Fibroblast of villous mesenchyme (primary cell): ENCODE results near the gene BATF. TPM values are rescaled to one million over a fixed set of nuclear protein-coding genes. Genes with fewer than 3 reads are reported as not detected.

Experiments
- DNase-seq: peaks from one replicate; pipeline ENCODE4 v3.0.0-alpha.2; 2010; ENCODE audit warnings: low read depth
- H3K4me3 ChIP-seq: 2 replicates; pipeline ENCODE4 v1.5.1; 2011; ENCODE audit warnings: low read depth, mild to moderate bottlenecking, low read length
- total RNA-seq: library from RNA; depleted of rRNA; stranded (reverse); fragments of >200 nt; gene quantifications from 2 replicates; pipeline ENCODE4 v1.2.3, GENCODE V29; 2012
- TF ChIP-seq, protein P1 (sequence below): IDR thresholded peaks from 2 replicates; pipeline ENCODE4 v1.5.1; 2012; ENCODE audit warnings: low read depth, mild to moderate bottlenecking, low read length; ENCODE audit not compliant: insufficient read depth

The BATF gene
- total RNA-seq, 1 donor = not detected

DNA sequence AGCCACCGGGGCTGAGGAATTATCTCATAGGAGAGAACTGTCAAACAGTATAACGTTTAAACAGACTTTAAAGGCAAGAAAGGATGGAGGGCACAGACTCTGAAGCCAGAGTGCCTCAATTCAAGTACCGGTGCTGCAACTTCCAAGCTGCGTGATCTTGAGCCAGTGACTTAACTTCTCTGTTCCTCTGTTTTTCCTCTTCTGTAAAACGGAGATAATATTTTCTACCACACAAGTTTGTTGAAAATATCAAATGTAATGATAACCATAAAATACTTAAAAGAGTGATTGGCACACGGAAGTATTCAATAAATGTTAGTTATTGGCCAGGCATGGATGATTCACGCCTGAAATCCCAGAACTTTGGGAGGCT is 18.2 kb downstream of the BATF start:
- H3K4me3 ChIP-seq = no peak overlapping the region
- TF ChIP-seq, protein P1, sequence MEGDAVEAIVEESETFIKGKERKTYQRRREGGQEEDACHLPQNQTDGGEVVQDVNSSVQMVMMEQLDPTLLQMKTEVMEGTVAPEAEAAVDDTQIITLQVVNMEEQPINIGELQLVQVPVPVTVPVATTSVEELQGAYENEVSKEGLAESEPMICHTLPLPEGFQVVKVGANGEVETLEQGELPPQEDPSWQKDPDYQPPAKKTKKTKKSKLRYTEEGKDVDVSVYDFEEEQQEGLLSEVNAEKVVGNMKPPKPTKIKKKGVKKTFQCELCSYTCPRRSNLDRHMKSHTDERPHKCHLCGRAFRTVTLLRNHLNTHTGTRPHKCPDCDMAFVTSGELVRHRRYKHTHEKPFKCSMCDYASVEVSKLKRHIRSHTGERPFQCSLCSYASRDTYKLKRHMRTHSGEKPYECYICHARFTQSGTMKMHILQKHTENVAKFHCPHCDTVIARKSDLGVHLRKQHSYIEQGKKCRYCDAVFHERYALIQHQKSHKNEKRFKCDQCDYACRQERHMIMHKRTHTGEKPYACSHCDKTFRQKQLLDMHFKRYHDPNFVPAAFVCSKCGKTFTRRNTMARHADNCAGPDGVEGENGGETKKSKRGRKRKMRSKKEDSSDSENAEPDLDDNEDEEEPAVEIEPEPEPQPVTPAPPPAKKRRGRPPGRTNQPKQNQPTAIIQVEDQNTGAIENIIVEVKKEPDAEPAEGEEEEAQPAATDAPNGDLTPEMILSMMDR = no peak
- no peak for DNase-seq

DNA sequence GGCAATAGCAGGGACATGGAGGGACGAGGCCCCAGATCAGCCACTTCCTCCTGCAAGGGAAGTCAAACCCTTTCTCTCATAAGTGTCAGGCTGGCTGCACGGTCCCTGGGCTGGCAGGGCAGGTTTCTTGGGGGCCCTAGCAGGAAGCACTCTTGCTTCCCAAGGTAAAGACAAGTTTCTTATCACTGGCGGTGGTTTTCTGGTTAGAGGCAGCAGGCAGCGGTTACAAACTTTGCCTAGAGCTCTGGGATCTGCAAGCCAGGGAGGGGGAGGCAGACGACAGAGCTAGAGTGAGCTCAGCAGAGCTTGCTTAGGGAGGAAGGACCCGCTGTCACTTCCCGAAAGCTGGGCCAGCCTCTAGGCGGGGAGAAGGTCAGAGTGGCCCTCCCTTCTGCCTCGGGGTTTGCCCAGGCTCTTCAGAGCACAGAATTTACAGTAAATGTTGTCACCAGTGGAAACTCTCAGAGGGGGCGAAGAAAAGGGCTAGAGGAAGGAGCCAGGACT is 20.4 kb downstream of the BATF start:
- no peak overlapping the region for H3K4me3 ChIP-seq
- TF ChIP-seq, protein P1 = no peak
- DNase-seq = peak; percentile 74

DNA sequence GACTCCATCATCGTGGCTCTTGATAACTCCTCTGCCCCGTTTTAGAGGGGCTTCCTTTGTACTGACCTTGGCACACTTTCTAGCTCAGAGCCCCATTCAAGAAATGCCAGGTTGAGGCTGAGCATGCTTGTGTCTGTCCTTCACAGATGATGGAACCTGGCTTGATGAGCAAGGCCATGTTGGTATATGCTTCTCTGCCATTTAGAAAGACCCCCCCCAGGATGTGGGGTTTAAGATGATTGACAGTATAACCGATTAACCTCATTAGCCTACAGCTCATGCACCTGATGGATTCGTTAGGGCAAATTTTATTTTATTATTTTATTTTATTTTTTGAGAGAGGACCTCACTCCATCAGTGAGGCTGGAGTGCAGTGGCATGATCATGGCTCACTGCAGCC is 21.0 kb downstream of the BATF start:
- no peak for DNase-seq
- TF ChIP-seq, protein P1 = no peak
- no peak overlapping the region for H3K4me3 ChIP-seq

DNA sequence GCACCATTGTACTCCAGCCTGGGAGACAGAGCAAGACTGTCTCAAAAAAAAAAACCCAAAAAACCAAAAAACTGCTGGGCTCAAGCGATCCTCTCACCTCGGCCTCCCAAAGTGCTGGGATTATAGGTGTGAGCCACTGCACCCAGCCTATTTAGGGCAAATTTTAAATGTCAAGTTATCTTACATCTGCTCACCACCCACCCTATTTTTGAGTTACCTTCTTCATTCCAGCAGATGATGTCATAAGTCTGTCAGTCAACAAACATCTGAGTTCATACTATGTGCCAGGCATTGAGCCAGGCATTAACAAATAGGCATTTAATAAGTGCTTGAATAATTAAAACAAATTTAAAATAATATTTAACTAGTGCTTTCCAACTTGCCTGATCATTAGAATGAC is 21.5 kb downstream of the BATF start:
- DNase-seq = no peak
- TF ChIP-seq, protein P1 = no peak
- H3K4me3 ChIP-seq = no peak overlapping the region

DNA sequence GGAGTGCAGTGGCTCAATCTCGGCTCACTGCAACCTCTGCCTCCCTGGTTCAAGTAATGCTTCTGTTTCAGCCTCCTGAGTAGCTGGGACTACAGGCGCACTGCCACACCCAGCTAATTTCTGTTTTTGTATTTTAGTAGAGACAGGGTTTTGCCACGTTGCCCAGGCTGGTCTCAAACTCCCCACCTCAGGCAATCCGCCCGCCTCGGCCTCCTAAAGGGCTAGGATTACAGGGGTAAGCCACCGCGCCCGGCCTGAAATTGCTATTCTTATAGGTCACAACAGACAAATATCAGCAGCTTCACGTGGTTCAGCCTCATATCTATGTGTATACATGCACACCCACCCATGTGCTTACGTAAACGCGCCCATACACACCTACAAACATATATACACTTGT is 23.6 kb downstream of the BATF start:
- TF ChIP-seq, protein P1 = no peak
- DNase-seq = no peak
- no peak overlapping the region for H3K4me3 ChIP-seq

DNA sequence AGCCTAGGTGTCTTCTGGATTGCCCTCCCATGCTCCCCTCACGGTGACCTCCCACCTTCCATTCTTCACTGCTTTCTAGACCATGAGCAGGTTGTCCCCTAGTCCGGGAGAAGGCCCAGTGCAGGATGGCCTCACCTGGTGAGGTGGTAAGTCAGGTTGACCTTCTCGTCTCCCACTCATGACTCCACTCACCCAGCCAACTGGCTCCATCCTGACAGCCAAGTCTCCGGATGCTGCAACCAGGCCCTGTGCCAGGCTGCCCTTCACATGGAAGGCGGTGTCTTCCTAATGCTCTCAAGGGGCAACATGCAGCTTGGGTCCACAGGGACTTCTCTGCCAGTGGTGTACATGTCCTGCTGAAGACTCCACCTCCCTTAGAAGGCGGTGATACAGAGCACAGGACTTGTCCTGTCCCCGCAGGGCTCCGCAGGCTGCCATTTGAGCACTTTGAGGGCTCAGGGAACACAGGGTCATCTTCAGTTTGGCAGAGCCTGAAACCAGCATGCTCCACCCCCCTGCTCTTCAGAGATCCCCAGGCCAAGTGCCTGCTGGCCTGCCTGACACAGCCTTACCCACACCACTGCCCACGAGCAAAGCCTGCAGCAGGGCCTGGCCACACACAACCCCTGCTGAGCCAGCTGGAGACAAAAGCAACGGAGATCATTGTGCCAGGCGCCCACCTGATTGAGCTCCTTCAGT is 25.4 kb downstream of the BATF start:
- no peak for DNase-seq
- TF ChIP-seq, protein P1 = no peak
- H3K4me3 ChIP-seq = no peak overlapping the region

DNA sequence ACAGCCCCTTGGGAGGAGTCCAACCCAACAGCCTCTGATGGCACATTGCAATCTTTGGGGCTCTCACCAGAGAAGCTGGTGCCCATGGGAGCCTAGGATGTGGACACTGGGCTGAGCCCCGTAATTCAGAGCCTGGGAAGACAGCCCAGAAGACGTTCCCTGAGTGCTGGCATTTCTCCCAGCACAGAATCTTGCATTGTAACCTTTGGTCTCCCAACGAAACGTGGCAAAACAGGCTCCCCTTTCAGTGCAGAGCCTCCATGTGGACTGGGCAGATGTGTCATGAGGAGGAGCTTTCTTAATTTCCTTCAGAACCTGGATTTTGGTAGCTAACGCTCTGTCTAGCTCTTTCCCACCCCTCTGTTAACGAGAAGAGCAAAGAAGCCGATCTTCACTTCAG is 26.3 kb downstream of the BATF start:
- H3K4me3 ChIP-seq = no peak overlapping the region
- DNase-seq = peak; percentile 88
- TF ChIP-seq, protein P1 = no peak
